ENCODE results near the gene FGF18. TPM values are rescaled to one million over a fixed set of nuclear protein-coding genes. Genes with fewer than 3 reads are reported as not detected.

FGF18 gene
- total and polyA plus RNA-seq, 3 donors from 2014 or later, result 0.68 to 1.6 (median 0.79) TPM

DNA sequence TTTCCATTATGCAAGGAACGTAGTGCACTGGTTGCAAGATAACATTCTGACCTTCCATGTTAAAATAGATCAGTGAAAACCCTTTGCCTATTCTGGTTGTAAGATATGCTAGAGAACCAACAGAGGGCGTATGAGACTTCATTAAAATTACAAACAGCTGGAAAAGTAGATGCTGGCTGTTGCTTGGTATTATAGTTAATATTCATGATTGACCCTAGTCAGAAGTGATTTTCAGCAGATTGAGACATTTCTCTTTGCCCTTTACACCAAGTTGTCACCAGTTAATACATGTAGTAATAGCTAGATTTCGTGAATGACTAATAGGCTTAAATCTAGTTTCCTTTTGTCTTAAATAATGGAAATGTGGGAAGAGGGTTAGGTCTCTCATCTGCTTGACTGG is 13.8 kb upstream of the FGF18 start:
- H3K4me1 ChIP-seq, result no peaks in the 10 kb centered on the region
- no peak overlapping the region for H3K4me3 ChIP-seq
- no peaks in the 10 kb centered on the region for H3K36me3 ChIP-seq (ENCODE audit: low read depth, missing control alignments)
- intact Hi-C loops (cut with DNase I; ENCODE audit: low total_unique reads), result no loop called here
- no peak overlapping the region for H3K27ac ChIP-seq
- DNase-seq, result no peak
- no peaks in the 10 kb centered on the region for H3K9me3 ChIP-seq
- no peaks in the 10 kb centered on the region for H3K27me3 ChIP-seq
- TF ChIP-seq, protein P1, sequence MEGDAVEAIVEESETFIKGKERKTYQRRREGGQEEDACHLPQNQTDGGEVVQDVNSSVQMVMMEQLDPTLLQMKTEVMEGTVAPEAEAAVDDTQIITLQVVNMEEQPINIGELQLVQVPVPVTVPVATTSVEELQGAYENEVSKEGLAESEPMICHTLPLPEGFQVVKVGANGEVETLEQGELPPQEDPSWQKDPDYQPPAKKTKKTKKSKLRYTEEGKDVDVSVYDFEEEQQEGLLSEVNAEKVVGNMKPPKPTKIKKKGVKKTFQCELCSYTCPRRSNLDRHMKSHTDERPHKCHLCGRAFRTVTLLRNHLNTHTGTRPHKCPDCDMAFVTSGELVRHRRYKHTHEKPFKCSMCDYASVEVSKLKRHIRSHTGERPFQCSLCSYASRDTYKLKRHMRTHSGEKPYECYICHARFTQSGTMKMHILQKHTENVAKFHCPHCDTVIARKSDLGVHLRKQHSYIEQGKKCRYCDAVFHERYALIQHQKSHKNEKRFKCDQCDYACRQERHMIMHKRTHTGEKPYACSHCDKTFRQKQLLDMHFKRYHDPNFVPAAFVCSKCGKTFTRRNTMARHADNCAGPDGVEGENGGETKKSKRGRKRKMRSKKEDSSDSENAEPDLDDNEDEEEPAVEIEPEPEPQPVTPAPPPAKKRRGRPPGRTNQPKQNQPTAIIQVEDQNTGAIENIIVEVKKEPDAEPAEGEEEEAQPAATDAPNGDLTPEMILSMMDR (IDR thresholded peaks at IDR 0.05), result no peak
- TF ChIP-seq POLR2A (IDR thresholded peaks at IDR 0.05), result no peak
- WGBS, 2 donors, result 55 to 63% methylated on average over 3 of the region's 3 CpGs

DNA sequence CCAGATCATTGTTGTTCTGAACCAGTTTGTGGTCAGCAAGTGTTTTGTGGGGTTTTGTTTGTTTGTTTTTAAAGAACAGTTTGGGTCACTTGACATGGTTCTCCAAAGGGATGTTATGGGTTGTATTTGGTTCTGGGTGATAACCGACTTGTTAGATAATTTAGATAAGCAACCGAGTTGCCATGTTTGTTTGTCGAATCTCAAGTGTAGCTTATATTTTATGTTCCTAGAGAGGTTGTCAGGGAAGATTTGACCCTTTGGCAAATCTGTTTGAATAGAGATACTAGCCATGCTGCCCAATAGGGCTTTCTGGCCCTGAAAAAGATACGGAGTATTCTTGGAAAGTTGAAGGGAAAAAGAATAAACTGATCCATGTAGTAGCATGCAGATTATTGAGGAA is 12.2 kb upstream of the FGF18 start:
- 78 to 81% methylated on average over 4 of the region's 4 CpGs for WGBS, 2 donors
- no peaks in the 10 kb centered on the region for H3K36me3 ChIP-seq (ENCODE audit: low read depth, missing control alignments)
- H3K27ac ChIP-seq, result no peak overlapping the region
- TF ChIP-seq, protein P1 (IDR thresholded peaks at IDR 0.05), result no peak
- TF ChIP-seq POLR2A (IDR thresholded peaks at IDR 0.05), result no peak
- DNase-seq, result no peak
- no peaks in the 10 kb centered on the region for H3K9me3 ChIP-seq
- no peaks in the 10 kb centered on the region for H3K27me3 ChIP-seq
- intact Hi-C loops (cut with DNase I; ENCODE audit: low total_unique reads), result no loop called here
- H3K4me3 ChIP-seq, result no peak overlapping the region
- H3K4me1 ChIP-seq, result no peaks in the 10 kb centered on the region

DNA sequence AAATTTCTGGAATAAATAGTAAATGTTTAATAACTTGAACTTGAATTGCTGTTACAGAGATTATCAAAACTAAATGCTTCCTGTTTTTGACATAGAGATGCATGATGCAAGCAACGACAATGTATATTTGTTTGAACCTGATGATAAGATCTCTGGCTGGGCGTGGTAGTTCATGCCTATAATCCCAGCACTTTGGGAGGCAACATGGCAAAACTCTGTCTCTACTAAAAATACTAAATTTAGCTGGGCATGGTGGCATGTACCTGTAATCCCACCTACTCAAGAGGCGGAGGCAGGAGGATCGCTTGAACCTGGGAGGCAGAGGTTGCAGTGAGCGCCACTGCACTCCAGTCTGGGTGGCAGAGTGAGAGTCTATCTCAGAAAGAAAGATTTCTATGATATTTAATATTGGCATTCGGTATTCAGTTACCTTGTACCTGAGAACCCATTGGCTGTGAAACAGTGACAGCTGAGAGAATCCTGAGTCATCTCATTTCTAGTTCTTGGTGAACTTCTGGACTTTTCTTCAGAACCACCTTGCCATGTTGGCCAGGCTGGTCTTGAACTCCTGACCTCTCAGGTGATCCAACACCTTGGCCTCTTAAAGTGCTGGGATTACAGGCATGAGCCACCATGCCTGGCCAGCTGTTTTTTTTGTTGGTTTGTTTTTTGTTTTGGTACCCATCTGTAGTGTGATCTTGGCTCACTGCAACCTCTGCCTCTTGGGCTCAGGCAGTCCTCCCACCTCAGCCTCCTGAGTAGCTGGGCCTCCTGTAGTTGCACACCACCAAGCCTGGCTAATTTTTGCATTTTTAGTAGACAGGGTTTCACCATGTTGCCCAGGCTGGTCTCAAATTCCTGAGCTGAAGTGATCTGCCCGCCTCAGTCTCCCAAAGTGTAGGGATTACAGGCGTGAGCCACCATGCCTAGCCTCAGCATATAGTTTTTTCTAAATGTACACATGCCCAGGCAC is 10.0 kb upstream of the FGF18 start:
- Histone ChIP-seq H3K4me1 (no peaks in the 10 kb centered on the region), H3K4me3 (no peak overlapping the region), H3K27ac (no peak overlapping the region), H3K9me3 (no peaks in the 10 kb centered on the region), H3K36me3 (ENCODE audit: low read depth, missing control alignments) (no peaks in the 10 kb centered on the region), H3K27me3 (no peaks in the 10 kb centered on the region)
- 89 to 92% methylated on average over 8 of the region's 8 CpGs for WGBS, 2 donors
- no peak for TF ChIP-seq POLR2A (IDR thresholded peaks at IDR 0.05)
- TF ChIP-seq, protein P1 (IDR thresholded peaks at IDR 0.05), result no peak
- intact Hi-C loops (cut with DNase I; ENCODE audit: low total_unique reads), result no loop called here
- DNase-seq, result no peak

DNA sequence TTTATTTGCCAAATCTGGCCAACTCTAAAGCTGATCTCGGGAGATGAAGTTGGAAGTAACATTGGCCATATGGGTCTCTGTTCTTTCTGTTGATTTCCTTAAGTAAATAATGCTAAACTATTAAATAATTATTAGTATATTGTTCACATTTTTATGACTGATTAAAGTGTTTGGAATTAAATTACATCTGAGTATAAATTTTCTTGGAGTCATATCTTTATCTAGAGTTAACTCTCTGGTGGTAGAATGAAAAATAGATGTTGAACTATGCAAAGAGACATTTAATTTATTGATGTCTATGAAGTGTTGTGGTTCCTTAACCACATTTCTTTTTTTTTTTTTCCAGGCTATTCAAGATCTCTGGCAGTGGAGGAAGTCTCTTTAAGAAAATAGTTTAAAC is 9.3 kb upstream of the FGF18 start:
- intact Hi-C loops (cut with DNase I; ENCODE audit: low total_unique reads), result no loop called here
- Histone ChIP-seq H3K36me3 (ENCODE audit: low read depth, missing control alignments) (no peaks in the 10 kb centered on the region), H3K27ac (no peak overlapping the region), H3K9me3 (no peaks in the 10 kb centered on the region), H3K4me3 (no peak overlapping the region), H3K4me1 (no peaks in the 10 kb centered on the region), H3K27me3 (no peaks in the 10 kb centered on the region)
- TF ChIP-seq, protein P1 (IDR thresholded peaks at IDR 0.05), result no peak
- no peak for TF ChIP-seq POLR2A (IDR thresholded peaks at IDR 0.05)
- DNase-seq, result no peak
- 32 to 46% methylated on average over 1 of the region's 1 CpG for WGBS, 2 donors
